Left cardiac atrium (tissue), 4 donors: ENCODE results near the gene CUBN. TPM values are rescaled to one million over a fixed set of nuclear protein-coding genes. Genes with fewer than 3 reads are reported as not detected.
"Not testable (repeated sequence)": the region's sequence is repeated elsewhere in the genome, so short reads cannot be mapped to it uniquely, and the experiment has no call there.

Source experiments
- ATAC-seq, 2 donors: fragments of 200-7000 bp; cut with Tn5 transposase; one replicate each; pipeline ENCODE4 v1.9.1; 2020; ENCODE audit warnings: mild to moderate bottlenecking in 2 of 2, moderate library complexity in 2 of 2
- DNase-seq: peaks from one replicate; pipeline ENCODE4 v3.0.0-alpha.2; 2020
- intact Hi-C, 2 donors: fragments of 100-400 bp; cut with DNase I; formaldehyde crosslinking; loops; one replicate each; pipeline versions ENCODE4 v1.14.1 to v1.15.1; 2022 to 2023
- total RNA-seq, 2 donors: library from RNA; stranded (reverse); fragmentation: NEBNext Ultra II Directional; extraction: Animal tissue kit (Norgen Biotek cat#: 25700); gene quantifications; one replicate each; pipeline ENCODE4 v1.2.1, GENCODE V29; 2021
- donor health status: DM: no; HTN: yes; CAD: no.
- donor health status: DM: no; HTN: yes; CAD: no; lungs with severe emphysema.
- donor health status: DM: yes; HTN: yes; CAD: no.
- donor health status: Dilated cardiomyopathy.

The CUBN gene
- total RNA-seq, 2 donors from 2014 or later = 0.84 to 0.91 TPM

DNA sequence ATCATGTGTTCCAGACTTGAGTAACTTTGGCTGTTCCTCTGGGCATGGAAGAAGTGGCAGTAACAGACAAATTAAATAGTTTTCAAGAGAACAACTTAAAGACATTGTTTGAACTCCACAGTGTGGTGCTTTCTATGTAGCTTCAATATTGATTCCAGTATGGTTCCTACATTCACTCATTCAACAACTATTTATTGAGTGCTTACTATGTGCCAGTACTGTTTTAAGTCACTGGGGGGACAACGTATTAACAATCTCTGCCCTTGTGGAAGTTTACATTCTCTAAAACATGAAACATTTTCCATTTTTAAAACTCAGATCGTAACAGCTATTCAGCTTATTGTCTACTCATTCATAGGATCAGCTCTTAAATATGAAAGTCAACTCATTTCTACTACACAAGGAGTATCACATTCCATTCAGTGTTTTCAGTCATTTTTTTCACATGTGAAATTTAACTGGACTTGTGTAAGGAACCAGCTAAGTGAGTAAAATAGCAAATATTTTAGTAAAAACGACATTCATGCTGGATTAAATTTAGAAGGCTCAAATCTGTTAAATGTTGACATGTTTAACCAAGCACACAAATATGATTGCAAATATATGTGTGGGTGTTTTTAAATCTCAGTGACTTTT, 13.6 kb upstream of the CUBN start:
- no peak for DNase-seq
- intact Hi-C loops = no loop called here
- no peak for ATAC-seq

DNA sequence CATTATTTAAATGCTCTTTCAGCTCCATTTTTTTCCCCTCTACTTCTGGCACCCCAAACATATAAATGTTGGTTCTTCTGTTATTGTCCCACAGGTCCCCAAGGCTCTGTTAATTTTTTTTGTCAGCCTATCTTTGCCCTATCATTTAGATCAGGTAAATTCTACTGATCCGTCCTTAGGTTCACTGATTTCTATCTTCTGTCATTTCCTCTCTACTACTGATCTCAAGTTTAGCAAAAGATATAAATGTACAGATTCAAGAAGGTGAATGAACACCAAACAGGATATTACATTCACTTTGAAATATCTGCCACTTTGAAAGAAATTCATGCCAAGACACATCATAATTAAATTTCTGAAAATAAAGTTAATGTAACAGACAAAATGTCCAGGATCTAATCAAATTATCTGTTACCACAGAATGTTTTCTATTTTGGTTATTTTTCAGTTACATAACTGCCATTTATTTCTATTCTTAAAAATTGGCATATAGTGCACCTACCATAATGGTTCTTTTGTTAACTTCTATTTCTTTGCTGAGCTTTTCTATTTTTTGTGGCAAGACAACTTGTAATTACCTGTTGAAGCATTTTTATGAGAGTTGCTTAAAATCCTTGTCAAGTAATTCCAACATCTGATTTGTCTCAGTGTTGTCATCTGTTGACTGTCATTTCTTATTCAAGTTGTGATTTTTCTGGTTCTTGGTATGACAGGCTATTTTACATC, 12.1 kb upstream of the CUBN start:
- no peak for DNase-seq
- intact Hi-C loops = no loop called here
- ATAC-seq = no peak

DNA sequence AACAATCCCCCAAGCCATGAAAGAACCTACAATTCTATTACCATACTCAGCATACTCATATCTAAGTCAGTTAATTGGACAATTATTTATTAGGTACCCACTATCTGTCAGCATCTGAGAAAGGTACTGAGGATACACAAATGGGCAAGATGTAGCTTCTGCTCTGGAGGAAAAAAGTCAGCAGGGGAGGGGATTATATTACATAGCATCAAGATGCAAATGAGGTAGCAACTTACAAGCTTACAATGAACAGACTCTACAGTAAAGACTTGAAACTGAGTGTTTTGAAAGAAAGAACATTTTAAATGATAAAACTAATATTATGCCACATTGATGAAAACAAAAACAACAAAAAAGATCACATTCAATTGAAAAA, 10.8 kb upstream of the CUBN start:
- DNase-seq (no peak), ATAC-seq (no peak)
- intact Hi-C loops = no loop called here

DNA sequence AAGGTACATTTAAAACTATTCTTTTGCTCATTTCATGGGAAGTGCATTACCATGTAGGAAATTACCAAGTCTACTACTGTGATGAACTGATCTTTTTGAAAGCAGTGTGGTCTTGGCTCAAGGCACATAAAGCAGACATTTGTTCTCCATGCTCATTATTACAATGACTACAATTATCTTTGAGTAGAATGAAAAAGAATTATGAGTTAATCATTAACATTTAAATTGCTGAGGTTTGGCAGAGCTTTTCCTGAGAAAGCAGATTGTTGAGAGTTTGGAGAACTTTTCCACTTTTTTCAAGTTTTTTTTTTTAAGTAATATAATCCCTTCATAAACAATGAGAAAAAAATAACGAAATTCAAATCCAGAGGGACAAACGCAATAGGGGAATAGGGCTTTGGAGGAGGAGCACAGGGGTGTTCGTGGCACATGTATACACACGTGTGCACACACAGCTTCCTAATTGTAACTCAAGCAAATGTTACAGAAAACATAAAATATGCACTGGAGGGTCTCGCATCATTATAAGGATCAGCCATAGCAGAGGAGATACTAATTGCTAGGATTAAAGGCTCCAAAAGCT, 8.9 kb upstream of the CUBN start:
- DNase-seq = no peak
- intact Hi-C loops = no loop called here

DNA sequence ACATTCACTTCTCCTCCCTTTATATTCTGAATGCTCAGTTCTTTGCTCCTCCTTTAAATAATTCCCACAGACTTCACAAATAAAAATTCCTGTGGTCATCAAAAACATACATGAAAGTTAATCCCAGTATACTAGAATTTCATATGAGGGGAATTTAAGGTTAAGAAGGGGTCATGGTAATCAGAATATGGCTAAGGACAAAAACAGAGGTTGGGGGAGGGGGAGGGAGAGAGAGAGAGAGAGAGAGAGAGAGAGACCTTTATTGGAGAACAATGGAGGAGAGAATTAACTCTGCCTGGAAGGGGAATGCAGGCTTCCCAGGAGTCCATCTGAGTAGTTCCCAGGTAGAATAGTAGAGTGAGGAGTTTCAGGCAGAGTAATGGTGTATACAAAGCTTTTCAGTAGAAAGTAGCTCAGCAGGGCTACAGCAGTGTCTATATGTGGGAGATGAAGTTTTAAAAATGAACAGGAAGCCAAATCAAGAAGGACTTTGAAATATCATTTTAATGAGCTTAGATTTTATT, 5.2 kb upstream of the CUBN start:
- DNase-seq (no peak), ATAC-seq (no peak)
- intact Hi-C loops = no loop called here

More for the DNA sequence above, 8.9 kb upstream of the CUBN start:
- no peak for ATAC-seq

- ATAC-seq = no peak
- intact Hi-C loops = no loop called here
- no peak for DNase-seq
Observed at GRCh38 chr10:17134282-17134681, 4.7 kb upstream of the CUBN start.

- intact Hi-C loops = no loop called here
- DNase-seq (no peak), ATAC-seq (peak in 1 of 2 donors; percentile 83)
Observed at GRCh38 chr10:17128261-17128660, 1.4 kb downstream of the CUBN start.

DNA sequence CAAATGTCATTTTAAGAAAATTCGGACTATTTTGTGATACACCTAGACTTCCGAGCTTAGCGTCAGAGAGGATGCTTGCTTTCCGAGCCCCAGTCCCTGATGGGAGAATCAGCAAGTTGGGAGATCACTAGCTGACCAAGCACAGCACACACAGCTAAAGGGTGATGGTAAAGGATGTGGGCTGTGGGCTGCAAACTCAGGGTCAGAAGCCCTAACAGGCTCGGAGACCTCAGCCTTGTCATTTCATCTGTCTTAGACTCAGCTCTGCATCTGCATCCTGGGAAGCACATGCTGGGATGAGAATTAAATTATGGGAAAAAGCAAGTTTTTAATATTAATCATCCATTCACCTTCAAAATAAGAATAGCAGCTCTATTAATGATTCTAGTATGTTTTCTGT, 3.3 kb downstream of the CUBN start:
- ATAC-seq (no peak), DNase-seq (no peak)
- intact Hi-C loops = no loop called here

DNA sequence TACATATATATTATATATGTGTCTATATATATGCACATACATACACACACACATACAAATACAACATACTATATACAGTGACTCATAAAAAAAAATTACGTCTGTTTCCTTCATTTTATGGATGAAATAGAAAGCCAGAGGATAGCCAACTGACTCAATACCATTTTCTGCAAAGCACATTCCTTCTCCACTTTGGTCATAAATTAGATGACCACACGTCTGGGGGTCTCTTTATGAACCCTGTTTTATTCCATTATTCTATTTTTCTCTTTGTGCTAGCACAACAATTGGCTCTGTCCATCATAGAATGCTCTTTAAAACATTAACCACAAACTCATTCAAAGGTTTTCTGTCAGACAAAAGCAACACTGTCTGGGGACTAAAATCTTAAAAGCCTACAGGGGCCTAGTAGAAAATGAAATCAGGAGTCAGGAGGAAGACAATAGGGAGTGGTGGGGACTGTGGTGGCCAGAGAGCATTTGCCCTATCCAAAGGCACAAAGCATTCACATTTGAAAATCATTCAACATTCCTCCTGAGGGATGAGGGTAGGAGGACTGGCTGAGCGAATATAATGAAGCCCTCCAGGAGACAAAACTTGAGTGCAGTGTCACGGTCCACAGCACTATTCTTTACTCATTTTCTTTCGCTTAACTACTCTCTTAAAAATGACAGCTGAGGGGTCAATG, 4.3 kb downstream of the CUBN start:
- intact Hi-C loops = no loop called here
- ATAC-seq = no peak
- DNase-seq = no peak

DNA sequence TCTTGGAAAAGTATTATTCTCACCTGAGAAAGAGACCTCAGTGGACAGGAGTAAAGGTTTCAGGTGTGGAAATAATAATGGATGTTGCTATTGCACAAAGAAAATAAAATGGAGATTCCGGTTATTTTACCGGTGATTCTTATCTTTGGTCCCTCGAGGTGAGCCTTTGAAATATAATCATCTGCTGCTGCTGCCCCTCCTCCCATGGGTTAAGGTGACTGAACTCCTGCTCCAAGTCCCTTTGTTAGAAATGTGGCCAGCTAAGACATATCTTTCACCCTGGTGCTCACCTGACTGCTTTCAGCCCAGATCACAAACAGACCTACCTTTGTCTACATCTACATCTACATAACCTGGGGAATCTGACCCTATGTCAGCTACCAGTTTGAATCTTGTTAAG, 5.7 kb downstream of the CUBN start:
- ATAC-seq = no peak

GRCh38 chr10:17122726-17123661, 6.6 kb downstream of the CUBN start:
- intact Hi-C loops = no loop called here
- no peak for ATAC-seq
- DNase-seq = no peak

More for the DNA sequence above, 5.7 kb downstream of the CUBN start:
- intact Hi-C loops = no loop called here
- DNase-seq = no peak

- intact Hi-C loops = no loop called here
- ATAC-seq (no peak), DNase-seq (no peak)
Observed at GRCh38 chr10:17122052-17122451, 7.6 kb downstream of the CUBN start.

- intact Hi-C loops = no loop called here
- no peak for ATAC-seq
- no peak for DNase-seq
Observed at GRCh38 chr10:17120694-17121093, 8.9 kb downstream of the CUBN start.

DNA sequence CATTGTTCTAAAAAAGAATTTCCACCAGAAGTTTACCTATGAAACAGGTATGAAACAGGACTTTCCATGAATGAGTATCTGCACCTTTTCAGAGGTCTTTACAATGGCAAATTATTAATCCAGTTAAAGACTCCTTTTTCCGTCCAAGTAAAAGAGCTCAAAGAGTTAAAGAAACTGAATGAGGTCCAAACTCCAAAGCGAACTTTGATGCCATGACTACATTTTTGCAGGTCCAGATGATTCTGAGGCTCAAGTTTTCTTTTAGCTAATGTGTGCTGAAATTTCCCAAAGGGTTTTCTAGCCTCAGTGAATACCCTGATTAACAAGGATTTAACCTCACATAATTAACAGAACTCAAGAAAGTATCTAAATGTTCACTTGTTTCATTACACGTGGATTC, 9.8 kb downstream of the CUBN start:
- ATAC-seq = no peak
- no peak for DNase-seq
- intact Hi-C loops = no loop called here

DNA sequence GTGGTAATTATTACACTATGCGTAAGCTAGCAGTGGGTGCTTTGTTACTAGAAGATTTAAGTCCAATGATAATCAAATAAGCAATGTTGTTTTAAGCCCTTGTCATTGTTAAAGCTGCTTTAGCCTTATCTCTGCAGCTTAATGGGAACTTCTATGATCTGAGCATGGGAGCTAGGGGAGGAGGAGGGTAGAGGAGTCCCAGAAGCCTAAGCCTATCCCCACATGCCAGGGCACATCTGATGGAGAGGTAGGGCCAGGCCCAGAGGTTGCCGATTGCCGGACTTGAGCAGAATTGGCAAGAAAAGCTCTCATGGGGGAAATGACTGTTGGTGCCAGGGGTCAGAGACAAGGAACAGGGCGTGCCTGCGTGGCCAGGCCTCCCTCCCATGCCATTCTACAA, 13.4 kb downstream of the CUBN start:
- peak in 1 of 2 donors; percentile 34 for ATAC-seq
- DNase-seq = peak; percentile 43
- intact Hi-C loops = no loop called here

DNA sequence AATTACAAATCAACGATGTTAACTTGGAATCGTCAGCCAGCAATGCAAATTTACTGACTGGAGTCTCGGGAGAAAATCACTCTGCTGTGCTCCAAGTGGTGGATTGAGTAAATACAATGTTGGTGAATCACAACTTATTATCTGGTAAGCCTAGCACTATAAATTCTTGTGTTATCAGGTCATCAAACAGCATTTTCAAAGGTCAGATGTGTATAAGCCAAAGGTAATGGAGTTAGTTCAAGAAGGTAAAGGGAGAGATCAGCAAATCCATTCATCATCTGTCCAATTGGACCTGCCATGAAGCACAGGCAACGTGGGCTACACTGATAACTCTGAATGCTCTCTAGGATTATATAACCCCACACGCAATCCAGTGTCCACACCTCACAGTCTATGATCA, 13.9 kb downstream of the CUBN start:
- ATAC-seq (no peak), DNase-seq (no peak)
- intact Hi-C loops = no loop called here

DNA sequence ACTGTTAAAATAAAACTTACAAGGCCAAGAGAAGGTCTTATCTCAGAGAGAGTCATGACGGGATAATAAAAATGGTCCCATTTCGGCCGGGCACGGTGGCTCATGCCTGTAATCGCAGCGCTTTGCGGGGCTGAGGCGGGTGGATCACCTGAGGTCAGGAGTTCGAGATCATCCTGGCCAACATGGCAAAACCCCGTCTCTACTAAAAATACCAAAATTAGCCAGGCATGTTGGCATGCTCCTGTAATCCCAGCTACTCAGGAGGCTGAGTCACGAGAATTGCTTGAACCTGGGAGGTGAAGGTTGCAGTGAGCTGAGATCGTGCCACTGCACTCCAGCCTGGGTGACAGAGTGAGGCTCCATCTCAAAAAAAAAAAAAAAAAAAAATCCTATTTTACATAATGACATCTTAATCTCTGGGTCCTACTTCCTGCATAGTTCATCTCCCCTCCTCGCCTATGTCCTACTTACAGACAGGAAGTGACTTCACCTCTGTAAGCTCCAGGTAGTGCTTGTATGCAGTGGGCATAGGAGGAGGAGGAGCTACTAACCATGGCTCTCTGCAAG, 14.7 kb downstream of the CUBN start:
- ATAC-seq, DNase-seq, intact Hi-C loops: not testable (repeated sequence)

GRCh38 chr10:17113889-17114540, 15.6 kb downstream of the CUBN start:
- ATAC-seq (peak; percentile 39 to 41), DNase-seq (no peak)
- intact Hi-C loops = no loop called here
